GM21717 (cell line): ENCODE measurements around the gene KRTAP9-7.

Experiments
- ATAC-seq: cut with Tn5 transposase; IDR thresholded peaks from one replicate; pipeline ENCODE4 v1.9.1; 2021; ENCODE audit warnings: mild to moderate bottlenecking, moderate library complexity; ENCODE audit not compliant: unreplicated experiment

The KRTAP9-7 gene

DNA sequence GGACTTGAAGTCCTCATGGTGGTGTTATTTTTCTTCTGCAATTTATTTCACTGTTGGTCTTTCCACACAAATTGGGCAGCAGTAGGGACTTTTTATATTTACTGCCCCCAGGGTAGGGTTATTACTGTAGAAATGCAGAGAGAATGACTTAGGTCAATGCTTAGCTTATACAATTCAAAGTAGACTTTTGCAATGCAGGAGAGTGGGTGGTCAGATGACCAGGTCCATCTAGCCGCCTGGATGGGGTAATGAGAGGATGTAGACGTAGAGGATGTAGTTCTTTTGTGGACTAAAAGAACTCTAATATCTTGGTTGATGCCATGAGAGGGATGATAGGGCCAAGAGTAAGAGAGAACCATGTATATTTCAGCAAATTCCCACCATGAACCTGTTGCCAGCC lies 42.7 kb downstream of the KRTAP9-7 start:
- no peak for ATAC-seq

DNA sequence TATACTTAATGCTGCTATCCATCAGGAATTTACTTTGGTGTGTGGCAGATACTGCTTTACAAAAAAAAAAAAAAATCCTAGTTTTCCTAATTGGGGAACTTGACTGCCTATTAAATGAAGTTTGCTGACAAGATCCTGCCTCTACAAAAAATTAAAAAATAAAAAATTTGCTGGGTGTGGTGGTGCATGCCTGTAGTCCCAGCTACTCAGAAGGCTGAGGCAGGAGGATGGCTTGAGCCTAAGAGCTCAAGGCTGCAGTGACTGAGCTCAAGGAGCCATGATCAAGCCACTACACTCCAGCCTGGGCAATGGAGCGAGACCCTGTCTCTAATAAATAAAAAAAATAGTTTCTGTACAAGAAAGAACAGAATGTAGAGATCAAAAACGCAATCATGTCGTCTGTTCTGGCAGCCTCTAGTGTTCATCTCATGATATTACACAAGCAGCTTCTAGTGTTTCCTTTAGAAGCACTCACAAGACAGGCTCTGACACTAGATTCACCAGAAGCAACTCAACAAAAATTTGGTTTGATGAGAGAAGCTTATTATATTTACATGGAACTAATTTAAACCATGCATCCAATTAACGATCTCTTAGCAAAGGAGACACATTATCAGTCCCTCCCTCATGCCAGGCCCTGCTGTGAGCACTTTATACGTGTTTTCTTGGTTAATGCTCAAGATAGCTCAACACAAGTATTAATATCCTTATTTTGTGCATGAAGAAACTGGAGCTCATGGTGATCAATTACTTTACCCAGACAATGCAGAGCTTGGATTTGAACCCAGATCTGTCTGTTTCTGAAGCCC lies 46.8 kb downstream of the KRTAP9-7 start:
- no peak for ATAC-seq

DNA sequence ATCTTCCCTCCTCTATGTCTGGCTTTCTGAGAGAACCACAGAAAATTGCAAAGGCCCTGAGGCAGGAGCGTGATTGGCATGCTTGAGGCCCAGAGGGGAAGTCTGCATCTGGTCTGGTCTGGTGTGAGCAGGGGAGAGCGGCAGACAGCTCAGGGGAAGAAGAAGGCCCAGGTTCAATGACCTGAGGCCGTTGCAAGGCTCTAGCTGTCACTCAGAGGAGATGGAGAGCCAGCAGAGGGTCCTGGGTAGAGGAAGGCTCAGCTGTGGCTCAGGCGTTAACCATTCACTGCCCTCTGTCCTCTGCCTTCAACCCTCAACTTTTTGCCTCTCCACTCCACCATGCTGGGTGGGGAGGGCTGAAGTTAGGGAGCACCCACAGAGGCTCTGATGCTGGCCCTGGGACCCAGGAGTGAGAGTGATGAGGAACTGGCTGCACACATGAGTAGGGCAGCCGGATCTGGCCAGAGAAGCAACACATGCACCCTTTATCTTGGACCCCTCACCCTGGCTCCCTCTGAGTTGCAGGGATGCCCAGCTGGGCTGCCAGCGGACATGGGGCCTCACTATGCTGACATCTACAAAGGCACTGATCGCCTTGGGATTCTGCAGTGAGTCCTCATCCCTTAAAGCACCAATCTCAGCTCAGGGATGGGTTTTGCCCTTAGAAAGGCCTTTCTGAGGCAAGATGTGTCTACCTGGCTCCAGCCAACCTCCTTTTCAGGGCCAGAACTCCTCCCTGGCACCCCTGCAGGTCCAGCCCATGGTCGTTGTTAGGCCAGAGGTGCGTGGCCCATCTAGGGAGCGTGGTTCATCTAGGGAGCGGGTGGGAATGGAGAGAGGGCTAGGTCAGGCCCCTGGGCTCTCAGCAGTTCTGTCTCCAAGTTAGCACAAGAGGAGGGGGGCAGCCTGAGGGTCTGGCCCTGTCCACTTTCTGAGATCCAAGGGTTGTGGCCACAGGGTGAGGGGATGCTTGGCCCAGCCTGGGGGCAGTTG lies 47.7 kb downstream of the KRTAP9-7 start:
- ATAC-seq: no peak

DNA sequence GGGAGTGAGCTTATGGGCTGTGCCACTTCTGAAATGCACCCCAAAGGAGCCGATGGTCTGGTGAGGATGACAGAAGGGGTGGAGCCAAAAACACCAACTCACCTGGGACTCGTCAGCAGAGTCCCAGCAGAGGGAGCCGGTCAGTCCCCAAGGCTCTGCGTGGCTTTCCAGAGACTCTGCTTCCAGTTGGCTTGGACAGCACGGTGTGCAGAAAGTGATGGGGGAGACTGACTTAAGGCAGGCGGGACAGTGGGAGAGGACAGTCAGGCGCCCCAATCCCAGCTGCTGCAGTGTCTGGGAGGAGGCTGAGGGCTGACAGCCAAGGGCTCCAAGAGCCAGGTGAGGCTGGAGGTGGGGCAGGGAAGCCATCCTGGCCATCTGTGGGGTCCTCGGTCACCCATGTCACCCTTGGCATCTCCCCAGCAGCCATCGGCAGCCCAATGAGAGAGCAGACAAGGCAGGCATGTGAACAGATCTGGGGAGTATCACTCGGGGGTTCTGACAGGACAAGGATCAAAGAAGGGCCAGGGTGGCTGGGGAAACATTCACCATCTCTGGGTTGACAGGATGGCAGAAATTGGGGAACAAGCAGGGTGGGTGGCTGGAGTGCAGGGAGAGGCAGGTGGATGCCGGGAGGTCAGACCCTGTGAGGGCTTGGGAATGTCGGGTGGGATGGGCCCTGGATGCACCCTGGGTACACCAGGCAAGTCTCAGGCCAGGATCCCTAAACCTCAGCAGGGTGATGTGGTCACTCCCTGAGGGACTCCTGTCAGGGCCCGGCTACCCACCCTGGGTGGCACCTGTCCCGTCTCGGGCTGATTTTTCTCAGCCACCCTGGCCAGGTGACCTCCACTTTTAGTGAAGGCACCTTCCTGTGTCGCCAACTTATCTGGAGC lies 48.9 kb downstream of the KRTAP9-7 start:
- no peak for ATAC-seq

DNA sequence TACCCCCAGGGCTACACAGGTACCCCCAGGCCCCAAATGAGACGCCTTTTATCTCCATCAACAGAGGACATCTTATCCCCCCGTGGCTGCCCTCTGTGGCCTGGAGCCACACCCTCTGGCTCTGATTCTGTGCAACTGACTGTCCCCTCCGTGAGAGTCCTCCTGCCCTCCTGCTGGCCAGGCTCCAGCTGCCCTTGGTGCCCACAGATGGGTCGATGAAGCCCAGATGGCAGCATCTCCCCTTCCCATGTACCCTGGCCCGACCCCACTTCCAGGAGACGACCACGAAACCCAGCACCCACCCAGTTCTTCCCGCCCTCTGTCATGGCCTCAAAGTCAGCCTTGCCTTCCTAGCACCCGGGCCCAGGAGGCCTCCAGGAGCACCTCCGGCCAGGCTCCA lies 49.6 kb downstream of the KRTAP9-7 start:
- no peak for ATAC-seq

DNA sequence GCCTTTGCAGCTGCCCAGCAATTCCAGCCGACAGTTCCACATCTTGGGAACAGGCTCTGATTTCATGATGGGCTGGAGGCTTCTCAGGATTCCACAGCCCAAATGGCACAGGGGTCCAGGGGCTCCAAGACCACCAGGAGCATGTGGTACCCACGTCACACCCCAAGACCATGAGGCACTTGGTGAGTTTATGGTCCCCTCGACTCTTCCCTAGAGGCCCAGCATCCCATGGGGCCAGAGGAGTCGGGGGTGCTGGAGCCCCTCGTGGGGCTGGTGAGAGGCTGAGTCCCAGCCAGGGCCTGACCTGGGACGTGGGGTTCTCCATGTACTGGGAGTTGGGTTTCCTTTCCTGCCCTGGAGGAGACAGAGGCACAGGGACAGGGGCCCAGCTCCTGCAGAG lies 50.1 kb downstream of the KRTAP9-7 start:
- no peak for ATAC-seq
